HepG2 (cell line): Measurements from ENCODE around the gene ART1. TPM values are rescaled to one million over a fixed set of nuclear protein-coding genes. Genes with fewer than 3 reads are reported as not detected.

Experiments
- ATAC-seq: fragments of 200-7000 bp; cut with Tn5 transposase; 3 replicates; pipeline ENCODE4 v1.9.1; 2020; ENCODE audit warnings: mild to moderate bottlenecking, moderate library complexity
- BruUV-seq: library from RNA; stranded (reverse); fragments of 400-500 nt; replicated peaks from 2 replicates; lab custom pipeline; 2021; lab: Mats Ljungman, UMichigan
- CTCF ChIA-PET: fragments of 300-600 bp; formaldehyde crosslinking; extraction: SDS; loops from one replicate; lab custom pipeline; 2021; ENCODE audit warnings: low total read pairs, inconsistent platforms, low intra/inter-chr PET ratio; lab: Yijun Ruan, JAX
- POLR2A ChIA-PET: fragments of 350-600 bp; sonication (Branson Sonifier 250); formaldehyde crosslinking; loops from one replicate; lab custom pipeline; 2020; ENCODE audit warnings: antibody characterized with exemption, inconsistent platforms; lab: Yijun Ruan, JAX
- DNase-seq: peaks from one replicate; pipeline ENCODE4 v3.0.0-alpha.2; 2015; ENCODE audit warnings: low spot score
- FAIRE-seq: peaks from 3 replicates; lab custom pipeline; 2011; peaks lifted over from hg19 to GRCh38; lab: Jason Lieb, UNC
- H2AFZ ChIP-seq: one replicate; pipeline ENCODE4 v1.6.1; 2011; ENCODE audit warnings: low read length, inconsistent platforms
- H3K27ac ChIP-seq: fragments of 300-600 bp; 3 replicates; pipeline ENCODE4 v1.8.0; 2011; ENCODE audit warnings: mixed run types, mild to moderate bottlenecking, mixed read lengths, low read length, inconsistent platforms; ENCODE audit not compliant: insufficient read depth; ENCODE audit errors: extremely low read length
- H3K27me3 ChIP-seq, 2 experiments: fragments of 200-600 bp in 1 of 2; 2 replicates in 1 of 2; 3 replicates in 1 of 2; pipeline versions ENCODE4 v1.6.0 to v1.8.0; 2011; ENCODE audit warnings: low read length in 2 of 2, mild to moderate bottlenecking in 2 of 2, moderate library complexity in 2 of 2, inconsistent platforms in 1 of 2; ENCODE audit not compliant: insufficient read depth in 2 of 2, control insufficient read depth in 1 of 2
- H3K36me3 ChIP-seq, 2 experiments: fragments of 200-600 bp in 1 of 2; replicated peaks in 1 of 2; 2 replicates in 1 of 2; 3 replicates in 1 of 2; pipeline versions ENCODE4 v1.5.1 to v1.8.0; 2011; ENCODE audit warnings: low read length in 2 of 2, inconsistent platforms in 1 of 2; ENCODE audit not compliant: insufficient read depth in 2 of 2, control insufficient read depth in 1 of 2
- H3K4me1 ChIP-seq: 2 replicates; pipeline ENCODE4 v1.5.1; 2012; ENCODE audit warnings: low read length, inconsistent platforms; ENCODE audit not compliant: insufficient read depth
- H3K4me2 ChIP-seq: 2 replicates; pipeline ENCODE4 v1.6.0; 2011; ENCODE audit warnings: low read depth, low read length, inconsistent platforms
- H3K4me3 ChIP-seq, 3 experiments: fragments of 200-600 bp in 1 of 3; sonication (generic), shearing (Covaris generic) in 1 of 3; replicated peaks in 1 of 3; 2 replicates each; pipeline ENCODE4 v1.5.1; 2011 to 2016; ENCODE audit warnings: low read length in 3 of 3, inconsistent platforms in 2 of 3, low read depth in 2 of 3, mild to moderate bottlenecking in 2 of 3, control low read depth in 1 of 3, mixed read lengths in 1 of 3; ENCODE audit not compliant: insufficient read depth in 1 of 3
- H3K79me2 ChIP-seq: one replicate; pipeline ENCODE4 v1.6.1; 2011; ENCODE audit warnings: low read length, inconsistent platforms; ENCODE audit not compliant: insufficient read depth
- H3K9ac ChIP-seq: 2 replicates; pipeline ENCODE4 v1.6.0; 2011; ENCODE audit warnings: mild to moderate bottlenecking, low read depth, low read length, inconsistent platforms; ENCODE audit not compliant: insufficient read depth
- H3K9me3 ChIP-seq: 2 replicates; pipeline ENCODE4 v1.5.1; 2012; ENCODE audit warnings: mild to moderate bottlenecking, low read length
- H4K20me1 ChIP-seq: 2 replicates; pipeline ENCODE4 v1.6.0; 2011; ENCODE audit warnings: inconsistent platforms, mild to moderate bottlenecking, low read length, moderate library complexity; ENCODE audit not compliant: insufficient read depth
- GLI4 ChIP-seq: sonication (generic); formaldehyde crosslinking; IDR thresholded peaks from 2 replicates; pipeline ENCODE4 v1.5.1; 2020; ENCODE audit warnings: missing genetic modification reagents, mild to moderate bottlenecking, moderate library complexity, borderline replicate concordance
- PRMT3 ChIP-seq: sonication (generic); formaldehyde crosslinking; IDR thresholded peaks from 2 replicates; pipeline ENCODE4 v1.8.1; 2022; ENCODE audit warnings: low read depth, mild to moderate bottlenecking, moderate library complexity, missing genetic modification reagents, borderline replicate concordance
- SMC3 ChIP-seq: IDR thresholded peaks from 2 replicates; pipeline ENCODE4 v1.6.1; 2011; ENCODE audit warnings: low read length, improper control_type of control experiment
- SRSF1 ChIP-seq: fragments of 200-400 bp; formaldehyde crosslinking; optimal IDR thresholded peaks from 2 replicates; pipeline ENCODE3; 2017; ENCODE audit warnings: mild to moderate bottlenecking, low read depth, low read length, moderate library complexity
- ZNF883 ChIP-seq: sonication (generic); formaldehyde crosslinking; IDR thresholded peaks from 2 replicates; pipeline ENCODE4 v1.5.1; 2020; ENCODE audit warnings: mild to moderate bottlenecking, missing genetic modification reagents; ENCODE audit errors: not compliant biosample characterization
- WGBS: methylation state at CpG from one replicate; pipeline ENCODE4 v1.1.6; 2017; ENCODE audit warnings: low lambda C conversion rate; 5-methylcytosine and 5-hydroxymethylcytosine counted together
- in situ Hi-C: cut with HindIII; loops from 2 replicates; pipeline ENCODE4 v1.10.0; 2017; ENCODE audit warnings: low pct_unique_long_range_greater_than_20kb; ENCODE audit not compliant: extremely low pct_ligation_motif_present
- intact Hi-C: fragments of 100-400 bp; cut with micrococcal nuclease; formaldehyde crosslinking; loops from one replicate; pipeline ENCODE4 v1.10.0; 2022; ENCODE audit not compliant: unreplicated experiment
- polyA plus RNA-seq, 8 experiments: library from polyadenylated mRNA; depleted of rRNA in 3 of 8; stranded (reverse) in 7 of 8; unstranded in 1 of 8; fragments of >200 nt; fragmentation: Illumina TruSeq in 4 of 8; extraction: Trizol in 4 of 8; gene quantifications; 2 replicates each; pipeline versions ENCODE4 v1.2.1 to v1.2.3, GENCODE V29; 2011 to 2016; ENCODE audit warnings: low read depth in 4 of 8, missing spikeins in 1 of 8, mixed read lengths in 1 of 8; ENCODE audit not compliant: insufficient read depth in 1 of 8
- total RNA-seq, 5 experiments: library from RNA; depleted of rRNA; stranded (reverse); fragments of >200 nt; fragmentation: Illumina TruSeq; extraction: Trizol; gene quantifications; 2 replicates each; pipeline ENCODE4 v1.2.3, GENCODE V29; 2016; ENCODE audit warnings: low read depth in 1 of 5
- TF ChIP-seq, protein P1 (sequence below): sonication (generic); formaldehyde crosslinking; IDR thresholded peaks from 2 replicates; pipeline ENCODE4; 2020; ENCODE audit warnings: missing genetic modification reagents, mild to moderate bottlenecking, borderline replicate concordance
- TF ChIP-seq, protein P2 (sequence below): sonication (generic); formaldehyde crosslinking; IDR thresholded peaks from 2 replicates; pipeline ENCODE4 v1.5.0; 2020; ENCODE audit warnings: mild to moderate bottlenecking, missing genetic modification reagents, borderline replicate concordance

ART1 gene
- total and polyA plus RNA-seq, 2 of the 13 experiments (the other 11 are each of a cell fraction or from before 2014, with no cell fraction given), result not detected

DNA sequence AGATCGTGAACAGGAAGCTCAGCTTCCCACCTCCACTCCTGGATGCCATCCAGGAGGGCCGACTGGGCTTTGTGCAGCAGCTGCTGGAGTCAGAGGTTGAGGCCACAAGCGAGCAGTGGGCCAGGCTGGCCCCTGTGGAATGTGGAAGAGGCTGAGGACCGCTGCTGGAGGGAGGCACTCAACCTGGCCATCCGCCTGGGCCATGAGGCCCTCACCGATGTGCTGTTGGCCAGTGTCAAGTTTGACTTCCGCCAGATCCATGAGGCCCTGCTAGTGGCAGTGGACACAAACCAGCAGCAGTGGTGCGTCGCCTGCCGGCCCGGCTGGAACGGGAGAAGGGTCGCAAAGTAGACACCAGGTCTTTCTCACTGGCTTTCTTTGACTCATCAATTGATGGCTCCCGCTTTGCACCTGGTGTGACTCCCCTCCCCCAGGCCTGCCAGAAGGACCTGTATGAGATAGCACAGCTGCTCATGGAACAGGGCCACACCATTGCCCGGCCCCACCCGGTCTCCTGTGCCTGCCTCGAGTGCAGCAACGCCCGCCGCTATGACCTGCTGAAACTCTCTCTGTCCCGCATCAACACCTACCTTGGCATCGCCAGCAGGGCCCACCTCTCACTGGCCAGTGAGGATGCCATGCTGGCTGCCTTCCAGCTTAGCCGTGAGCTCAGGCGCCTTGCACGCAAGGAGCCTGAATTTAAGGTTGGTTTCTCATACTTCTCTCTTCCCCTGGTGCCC, 28.0 kb upstream of the ART1 start:
- H3K79me2 ChIP-seq, result no peaks in the 10 kb centered on the region
- 70% methylated on average over 15 of the region's 25 CpGs for WGBS
- FAIRE-seq (no peak), ATAC-seq (peak; percentile 22; the same call in 2 of the 3 replicates), DNase-seq (no peak)
- H3K4me1 ChIP-seq, result no peaks in the 10 kb centered on the region
- H4K20me1 ChIP-seq, result no peaks in the 10 kb centered on the region
- H2AFZ ChIP-seq, result no peak overlapping the region
- CTCF ChIA-PET, result no interaction called here
- POLR2A ChIA-PET, result no interaction called here
- H3K9ac ChIP-seq, result no peak overlapping the region
- no peak overlapping the region for H3K4me3 ChIP-seq
- H3K27ac ChIP-seq, result no peak overlapping the region
- no peak overlapping the region for H3K4me2 ChIP-seq
- H3K9me3 ChIP-seq, result no peaks in the 10 kb centered on the region
- no peaks in the 10 kb centered on the region for H3K36me3 ChIP-seq
- in situ Hi-C loops (no loop called here), intact Hi-C loops (no loop called here)
- TF ChIP-seq, protein P1, sequence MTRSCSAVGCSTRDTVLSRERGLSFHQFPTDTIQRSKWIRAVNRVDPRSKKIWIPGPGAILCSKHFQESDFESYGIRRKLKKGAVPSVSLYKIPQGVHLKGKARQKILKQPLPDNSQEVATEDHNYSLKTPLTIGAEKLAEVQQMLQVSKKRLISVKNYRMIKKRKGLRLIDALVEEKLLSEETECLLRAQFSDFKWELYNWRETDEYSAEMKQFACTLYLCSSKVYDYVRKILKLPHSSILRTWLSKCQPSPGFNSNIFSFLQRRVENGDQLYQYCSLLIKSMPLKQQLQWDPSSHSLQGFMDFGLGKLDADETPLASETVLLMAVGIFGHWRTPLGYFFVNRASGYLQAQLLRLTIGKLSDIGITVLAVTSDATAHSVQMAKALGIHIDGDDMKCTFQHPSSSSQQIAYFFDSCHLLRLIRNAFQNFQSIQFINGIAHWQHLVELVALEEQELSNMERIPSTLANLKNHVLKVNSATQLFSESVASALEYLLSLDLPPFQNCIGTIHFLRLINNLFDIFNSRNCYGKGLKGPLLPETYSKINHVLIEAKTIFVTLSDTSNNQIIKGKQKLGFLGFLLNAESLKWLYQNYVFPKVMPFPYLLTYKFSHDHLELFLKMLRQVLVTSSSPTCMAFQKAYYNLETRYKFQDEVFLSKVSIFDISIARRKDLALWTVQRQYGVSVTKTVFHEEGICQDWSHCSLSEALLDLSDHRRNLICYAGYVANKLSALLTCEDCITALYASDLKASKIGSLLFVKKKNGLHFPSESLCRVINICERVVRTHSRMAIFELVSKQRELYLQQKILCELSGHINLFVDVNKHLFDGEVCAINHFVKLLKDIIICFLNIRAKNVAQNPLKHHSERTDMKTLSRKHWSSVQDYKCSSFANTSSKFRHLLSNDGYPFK, result no peak
- TF ChIP-seq PRMT3 (CRISPR knock-in tag), result no peak
- TF ChIP-seq SMC3, result no peak
- TF ChIP-seq ZNF883 (CRISPR knock-in tag), result no peak
- TF ChIP-seq SRSF1, result no peak
- TF ChIP-seq, protein P2, sequence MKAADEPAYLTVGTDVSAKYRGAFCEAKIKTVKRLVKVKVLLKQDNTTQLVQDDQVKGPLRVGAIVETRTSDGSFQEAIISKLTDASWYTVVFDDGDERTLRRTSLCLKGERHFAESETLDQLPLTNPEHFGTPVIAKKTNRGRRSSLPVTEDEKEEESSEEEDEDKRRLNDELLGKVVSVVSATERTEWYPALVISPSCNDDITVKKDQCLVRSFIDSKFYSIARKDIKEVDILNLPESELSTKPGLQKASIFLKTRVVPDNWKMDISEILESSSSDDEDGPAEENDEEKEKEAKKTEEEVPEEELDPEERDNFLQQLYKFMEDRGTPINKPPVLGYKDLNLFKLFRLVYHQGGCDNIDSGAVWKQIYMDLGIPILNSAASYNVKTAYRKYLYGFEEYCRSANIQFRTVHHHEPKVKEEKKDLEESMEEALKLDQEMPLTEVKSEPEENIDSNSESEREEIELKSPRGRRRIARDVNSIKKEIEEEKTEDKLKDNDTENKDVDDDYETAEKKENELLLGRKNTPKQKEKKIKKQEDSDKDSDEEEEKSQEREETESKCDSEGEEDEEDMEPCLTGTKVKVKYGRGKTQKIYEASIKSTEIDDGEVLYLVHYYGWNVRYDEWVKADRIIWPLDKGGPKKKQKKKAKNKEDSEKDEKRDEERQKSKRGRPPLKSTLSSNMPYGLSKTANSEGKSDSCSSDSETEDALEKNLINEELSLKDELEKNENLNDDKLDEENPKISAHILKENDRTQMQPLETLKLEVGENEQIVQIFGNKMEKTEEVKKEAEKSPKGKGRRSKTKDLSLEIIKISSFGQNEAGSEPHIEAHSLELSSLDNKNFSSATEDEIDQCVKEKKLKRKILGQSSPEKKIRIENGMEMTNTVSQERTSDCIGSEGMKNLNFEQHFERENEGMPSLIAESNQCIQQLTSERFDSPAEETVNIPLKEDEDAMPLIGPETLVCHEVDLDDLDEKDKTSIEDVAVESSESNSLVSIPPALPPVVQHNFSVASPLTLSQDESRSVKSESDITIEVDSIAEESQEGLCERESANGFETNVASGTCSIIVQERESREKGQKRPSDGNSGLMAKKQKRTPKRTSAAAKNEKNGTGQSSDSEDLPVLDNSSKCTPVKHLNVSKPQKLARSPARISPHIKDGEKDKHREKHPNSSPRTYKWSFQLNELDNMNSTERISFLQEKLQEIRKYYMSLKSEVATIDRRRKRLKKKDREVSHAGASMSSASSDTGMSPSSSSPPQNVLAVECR (CRISPR knock-in tag), result no peak
- TF ChIP-seq GLI4 (CRISPR knock-in tag), result no peak
- BruUV-seq, result no TSS peak
- peaks cover 0 to 12% of the 10 kb centered on the region in 2 experiments; a peak in 3 of 5 replicates for H3K27me3 ChIP-seq
